Daoy (cell line): ENCODE measurements around the gene SDR39U1. TPM values are rescaled to one million over a fixed set of nuclear protein-coding genes. Genes with fewer than 3 reads are reported as not detected.

Experiments used
- DNase-seq: peaks from one replicate; pipeline ENCODE4 v3.0.0-alpha.2; 2015; ENCODE audit warnings: low read depth
- total RNA-seq: library from RNA; depleted of rRNA; stranded (reverse); fragments of >200 nt; shearing (Covaris generic); gene quantifications from 2 replicates; pipeline ENCODE4 v1.2.3, GENCODE V29; 2014

The SDR39U1 gene
- total RNA-seq, 1 experiment from 2014 or later = 9.3 TPM

DNA sequence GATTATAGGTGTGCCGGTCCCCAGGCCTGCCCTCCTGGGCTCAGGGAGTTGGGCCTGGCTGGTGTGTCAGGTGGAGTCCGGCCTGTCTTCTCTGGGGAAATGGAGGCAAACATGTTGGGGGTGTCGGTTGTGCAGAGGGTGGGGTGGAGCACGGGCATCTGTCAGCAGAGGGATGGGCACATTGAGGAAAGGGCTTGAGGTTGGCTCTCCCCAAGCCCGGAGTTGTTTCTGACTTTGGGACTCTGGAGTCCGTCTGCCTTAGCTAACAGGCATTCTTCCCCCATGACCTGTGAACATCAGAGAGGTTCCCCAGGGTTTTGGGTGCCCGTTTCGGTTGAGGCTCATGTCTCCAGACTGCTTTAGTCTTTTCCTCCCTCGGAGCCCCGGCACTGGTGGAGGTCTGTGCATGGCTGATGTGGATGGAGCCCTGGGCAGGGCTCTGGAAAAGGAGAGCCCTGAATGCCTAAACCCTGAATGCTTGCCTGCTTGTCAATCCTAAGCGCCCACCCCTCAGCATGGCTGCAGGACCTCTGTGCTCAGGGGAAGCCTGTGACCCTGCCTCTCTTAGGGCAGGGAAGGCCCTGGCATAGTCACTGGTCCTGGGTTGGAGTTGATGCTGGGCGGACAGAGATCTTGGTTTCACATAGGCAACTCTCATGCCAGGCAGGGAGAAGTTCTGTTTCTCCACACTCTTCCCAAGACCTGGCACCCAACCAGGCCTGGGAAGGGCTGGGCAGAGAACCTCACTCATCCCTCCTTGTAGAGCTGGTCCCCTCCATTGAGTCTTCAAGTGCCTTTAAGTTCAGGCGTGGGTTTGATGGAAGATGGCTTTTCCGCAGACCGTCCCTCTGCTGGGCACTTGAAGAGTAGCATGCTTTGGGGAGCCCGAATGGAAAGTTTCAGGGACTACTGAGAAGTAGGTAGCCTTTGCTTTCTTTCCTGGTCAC is 30.9 kb downstream of the SDR39U1 start:
- peak; percentile 54 for DNase-seq

DNA sequence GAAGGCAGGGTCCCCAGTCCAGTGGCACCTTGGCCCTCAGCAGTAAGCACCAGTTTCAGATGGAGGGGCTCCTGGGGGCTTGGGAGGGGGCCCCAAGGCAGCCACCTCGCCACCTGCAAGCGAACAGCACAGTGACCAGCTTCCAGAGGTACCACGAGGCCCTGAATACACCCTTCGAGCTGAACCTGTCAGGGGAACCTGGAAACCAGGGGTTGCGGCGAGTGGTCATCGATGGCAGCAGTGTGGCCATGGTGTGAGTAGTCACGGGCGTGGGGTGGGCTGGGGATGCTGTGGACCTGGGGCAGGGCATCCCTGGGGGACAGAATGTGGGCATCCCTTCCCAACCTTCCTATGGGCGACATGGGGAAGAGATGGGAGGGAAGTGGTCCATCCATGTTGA is 32.6 kb downstream of the SDR39U1 start:
- DNase-seq = no peak

DNA sequence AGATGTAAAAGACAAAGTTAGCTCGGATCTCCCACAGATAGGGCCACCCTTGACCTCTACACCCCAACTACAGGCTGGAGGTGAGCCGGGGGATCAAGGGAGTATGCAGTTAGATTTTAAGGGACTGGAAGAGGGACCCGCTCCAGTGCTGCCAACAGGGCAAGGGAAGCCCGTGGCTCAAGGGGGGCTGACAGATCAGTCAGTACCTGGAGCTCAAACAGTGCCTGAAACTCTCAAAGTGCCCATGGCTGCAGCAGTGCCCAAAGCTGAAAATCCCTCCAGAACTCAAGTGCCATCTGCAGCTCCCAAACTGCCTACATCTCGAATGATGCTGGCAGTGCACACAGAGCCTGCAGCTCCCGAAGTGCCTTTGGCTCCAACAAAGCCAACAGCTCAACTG is 33.4 kb downstream of the SDR39U1 start:
- no peak for DNase-seq

DNA sequence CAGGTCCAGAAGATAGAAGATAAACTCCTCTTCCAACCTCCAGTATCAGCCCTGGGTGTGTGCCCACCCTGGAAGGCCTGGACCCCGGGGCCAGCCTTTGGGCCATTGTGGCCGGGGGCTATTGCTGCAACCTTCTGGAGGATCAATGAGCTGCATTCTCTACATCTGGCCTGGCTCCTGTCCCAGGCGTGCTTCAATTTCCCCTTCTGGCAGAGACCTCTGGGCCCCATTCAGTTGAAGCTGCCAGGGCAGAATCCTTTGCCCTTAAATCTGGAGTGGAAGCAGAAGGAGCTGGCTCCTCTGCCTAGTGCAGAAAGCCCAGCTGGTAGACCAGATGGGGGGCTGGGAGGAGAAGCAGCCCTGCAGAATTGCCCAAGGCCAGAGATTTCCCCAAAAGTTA is 33.8 kb downstream of the SDR39U1 start:
- no peak for DNase-seq

DNA sequence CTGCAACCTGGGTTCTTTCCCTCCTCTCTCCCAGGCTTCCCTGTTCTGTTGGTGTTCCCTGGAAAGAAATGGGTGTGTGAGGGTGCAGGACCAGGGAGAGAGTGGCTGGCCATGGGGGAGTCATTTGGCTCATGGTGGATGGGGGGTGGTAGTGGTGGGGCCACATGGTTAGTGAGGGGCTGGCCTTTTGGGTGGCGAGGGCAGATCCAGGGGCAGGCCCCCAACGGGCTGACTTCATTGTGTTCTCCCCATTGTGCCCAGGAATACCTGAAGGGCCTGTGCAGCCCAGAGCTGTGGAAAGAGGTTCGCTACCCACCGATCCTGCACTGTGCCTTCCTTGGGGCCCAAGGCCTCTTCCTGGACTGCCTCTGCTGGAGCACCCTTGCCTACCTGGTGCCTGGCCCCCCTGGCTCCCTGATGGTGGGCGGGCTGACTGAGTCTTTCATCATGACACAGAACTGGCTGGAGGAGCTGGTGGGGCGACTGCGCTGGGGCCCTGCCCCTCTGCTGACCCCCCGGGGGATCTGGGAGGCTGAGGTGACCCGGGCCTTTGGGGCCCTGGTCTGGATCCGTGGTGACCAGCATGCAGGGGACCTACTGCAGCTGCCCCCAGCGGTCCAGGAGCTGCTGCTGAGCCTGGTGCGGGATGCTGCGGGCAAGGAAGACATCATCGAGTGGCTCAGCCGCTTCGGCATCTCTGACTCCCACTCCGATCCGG is 34.8 kb downstream of the SDR39U1 start:
- no peak for DNase-seq

DNA sequence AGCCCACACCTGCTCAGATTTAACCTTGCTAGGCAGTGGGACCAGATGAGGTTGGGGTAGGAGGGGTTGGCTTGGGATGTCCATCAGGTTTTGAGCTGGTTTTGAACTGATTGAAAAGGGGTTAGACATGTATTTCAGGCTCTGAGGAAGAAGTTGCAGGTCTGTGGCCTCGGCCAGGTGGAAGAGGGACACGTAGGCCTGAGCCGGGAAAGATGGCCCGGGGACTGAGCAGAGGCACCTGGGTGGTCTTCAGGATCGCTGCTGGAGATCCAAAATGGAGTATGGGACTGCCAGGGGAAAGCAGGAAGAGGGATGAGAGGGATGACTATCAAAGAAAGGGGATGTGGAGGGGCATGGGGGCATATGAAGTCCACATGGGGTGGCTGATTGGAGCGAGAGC is 36.2 kb downstream of the SDR39U1 start:
- DNase-seq = no peak

DNA sequence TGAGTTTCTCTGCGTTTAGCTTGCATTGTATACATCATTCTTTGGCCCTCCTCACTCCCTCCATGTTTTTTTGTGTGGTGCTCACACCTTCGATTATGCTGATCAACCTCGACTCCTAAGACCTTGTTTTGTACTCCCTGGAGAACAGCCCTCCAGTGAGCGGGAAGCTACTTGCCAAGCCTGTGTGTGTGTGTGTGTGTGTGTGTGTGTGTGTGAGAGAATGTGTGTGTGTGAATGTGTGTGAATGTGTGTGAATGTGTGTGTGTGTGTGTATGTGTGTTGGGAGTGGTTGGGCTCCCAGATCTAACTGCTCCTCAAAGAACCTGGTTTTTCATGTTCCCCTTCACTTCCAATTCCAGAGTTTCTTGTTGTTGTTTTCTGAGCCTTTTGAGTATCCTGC is 37.8 kb downstream of the SDR39U1 start:
- DNase-seq = no peak

DNA sequence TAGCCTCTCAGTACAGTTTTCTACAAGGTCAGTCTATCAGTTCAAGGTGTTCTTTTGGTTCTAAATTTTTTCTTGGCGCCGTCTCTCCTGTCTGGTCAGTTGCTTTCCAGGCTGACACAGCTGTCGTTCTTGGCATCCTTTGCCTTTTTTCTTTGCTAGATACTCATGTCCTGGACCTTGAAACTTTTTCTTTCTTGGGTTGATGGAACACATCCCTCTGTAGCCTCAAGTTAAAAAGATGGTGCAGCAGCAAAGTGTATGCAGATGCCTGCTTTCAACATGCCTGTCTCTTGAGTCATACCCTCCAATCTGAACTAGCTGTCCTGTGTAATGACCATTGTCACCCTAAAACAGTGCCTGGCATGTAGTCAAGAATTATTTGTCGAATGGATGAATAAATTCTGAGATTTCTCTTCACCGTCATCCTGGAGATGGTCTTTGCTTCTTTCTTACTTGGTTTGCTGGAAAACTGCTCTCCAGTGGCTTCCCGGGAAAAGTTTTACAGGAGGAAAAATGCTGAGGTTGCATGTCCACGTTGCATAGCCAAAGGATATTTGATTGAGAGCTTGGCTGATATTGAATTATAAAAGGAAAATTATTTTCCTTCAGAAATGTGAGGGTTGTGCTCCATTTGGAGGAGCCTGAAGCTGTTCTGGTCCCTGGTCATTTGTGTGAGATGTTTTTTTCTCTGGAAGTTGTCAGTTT is 39.1 kb downstream of the SDR39U1 start:
- DNase-seq = no peak

DNA sequence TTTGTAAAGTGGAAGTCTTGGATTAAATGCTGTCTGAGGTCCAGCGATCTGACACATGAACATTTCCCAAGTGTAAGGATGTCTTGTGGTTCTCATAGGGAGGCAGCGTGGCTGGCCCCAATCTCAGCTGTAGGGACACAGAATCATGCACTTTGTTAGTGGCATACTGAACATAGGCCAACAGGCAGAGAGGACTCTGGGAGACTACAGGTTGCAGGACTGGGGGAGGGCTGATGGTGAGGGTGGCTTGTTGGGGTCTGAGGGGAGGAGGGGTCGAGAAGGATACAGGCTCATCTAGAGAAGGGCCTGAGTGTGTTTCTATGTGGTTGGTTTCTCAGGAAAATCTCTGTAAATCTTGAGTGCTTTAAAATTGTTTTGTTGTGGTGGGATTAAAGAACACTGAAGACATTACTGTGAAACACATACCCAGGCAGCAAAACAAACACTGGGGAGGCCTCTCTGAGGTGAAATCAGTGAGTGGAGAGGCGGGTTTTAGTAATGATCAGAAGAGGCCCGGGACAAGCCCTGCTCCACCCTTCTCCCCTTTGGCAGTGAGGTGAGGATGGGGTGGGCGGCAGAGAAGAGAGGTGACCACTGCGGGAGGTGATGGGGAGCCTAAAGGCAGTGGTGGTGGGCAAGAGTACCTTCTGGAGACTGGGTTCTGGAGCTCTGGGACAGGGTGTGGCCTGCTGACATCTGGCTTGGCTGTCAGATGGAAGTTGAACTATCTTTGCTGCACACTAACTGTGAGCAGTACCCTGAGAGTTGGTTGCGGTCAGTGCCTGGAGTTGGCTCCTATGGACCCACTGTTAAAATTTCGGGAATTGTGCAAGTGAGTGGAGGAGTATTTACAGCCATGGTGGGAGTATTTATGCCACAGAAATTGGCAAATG is 40.5 kb downstream of the SDR39U1 start:
- DNase-seq = no peak

DNA sequence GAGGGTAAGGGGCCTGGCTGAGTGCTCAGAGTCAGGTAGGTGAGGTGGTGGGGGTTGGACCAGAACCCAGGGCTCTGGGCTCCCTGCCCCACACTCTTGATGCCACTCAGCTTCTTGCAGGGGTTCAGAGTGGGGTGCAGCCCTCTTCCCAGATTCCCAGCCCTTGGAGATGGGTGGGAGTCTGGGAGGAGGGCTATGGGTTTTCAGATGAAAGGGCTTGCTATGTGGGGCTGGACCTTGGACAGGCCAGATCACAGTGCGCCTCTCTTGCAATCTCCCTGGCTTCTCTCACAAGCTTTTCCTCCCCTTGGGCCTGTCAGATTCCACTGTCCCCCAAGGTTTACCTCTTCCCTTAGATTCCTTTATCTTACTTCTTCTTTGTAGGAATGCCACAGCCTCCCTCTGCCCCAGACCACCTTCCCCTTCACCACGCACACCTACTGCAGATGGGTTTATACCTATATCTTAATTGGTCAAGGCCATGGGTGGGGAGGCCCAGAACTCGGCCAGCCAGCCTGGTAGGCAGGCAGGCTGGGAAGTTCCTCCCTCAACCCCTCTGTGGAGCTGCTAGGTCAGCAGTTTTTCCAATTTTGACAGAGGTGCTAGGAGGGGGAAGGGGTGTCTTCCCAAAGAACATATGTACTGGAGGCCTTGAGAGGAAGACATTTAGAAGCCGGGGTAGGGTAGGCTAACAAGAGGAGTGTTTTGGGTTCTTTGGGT is 42.4 kb downstream of the SDR39U1 start:
- DNase-seq = no peak

DNA sequence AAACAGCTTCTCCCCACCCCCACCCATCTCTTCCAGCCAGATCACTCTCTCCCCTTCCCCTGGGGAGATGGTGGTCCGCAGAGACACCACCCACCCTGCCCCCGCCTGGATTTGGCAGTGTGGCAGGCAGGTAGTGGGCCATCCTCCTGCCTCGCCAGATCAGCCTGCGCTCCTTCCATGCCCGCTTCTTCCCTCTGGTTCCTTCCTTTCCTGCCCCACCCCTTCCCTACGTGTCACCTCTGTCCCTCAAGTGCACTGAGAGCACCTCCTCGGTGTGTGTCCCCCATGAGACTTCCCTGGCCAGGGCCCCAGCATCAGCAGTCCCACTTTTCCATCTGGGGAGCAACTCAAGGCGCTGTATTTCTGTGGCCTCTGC is 43.1 kb downstream of the SDR39U1 start:
- no peak for DNase-seq

DNA sequence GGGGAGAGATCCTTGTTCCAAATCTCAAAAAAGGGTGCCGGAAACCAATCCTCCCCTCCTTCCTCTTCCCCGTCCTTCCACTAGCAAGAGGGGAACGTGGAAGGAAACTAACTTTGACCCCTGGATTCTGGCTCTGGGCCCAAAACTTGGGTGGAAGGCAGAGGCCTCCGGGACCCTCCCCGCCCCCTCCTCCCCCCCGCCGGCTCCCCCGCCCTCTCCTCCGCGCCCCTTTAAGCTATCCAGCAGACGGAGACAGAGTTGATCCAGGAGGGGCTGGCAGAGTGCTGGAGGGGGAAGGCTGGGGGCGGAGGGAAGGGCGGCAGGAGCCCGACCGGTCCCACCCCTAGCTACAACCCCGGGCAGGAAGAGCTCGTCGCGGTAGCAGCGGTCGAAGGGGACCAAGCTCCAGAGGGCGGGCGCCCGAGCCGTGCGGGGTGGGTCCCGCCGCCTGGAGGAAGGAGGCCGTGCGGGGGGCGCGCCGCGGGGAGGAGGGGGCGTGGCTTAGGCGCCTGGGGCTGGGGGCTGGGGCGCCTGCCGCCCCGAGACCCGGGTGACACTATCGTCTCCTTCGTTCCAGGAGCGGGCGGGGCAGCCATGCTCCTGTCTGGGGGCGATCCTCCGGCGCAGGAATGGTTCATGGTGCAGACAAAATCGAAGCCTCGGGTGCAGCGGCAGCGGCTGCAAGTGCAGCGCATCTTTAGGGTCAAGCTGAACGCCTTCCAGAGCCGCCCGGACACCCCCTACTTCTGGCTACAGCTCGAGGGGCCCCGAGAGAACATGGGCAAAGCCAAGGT is 43.7 kb downstream of the SDR39U1 start, which contains the start of gene NYNRIN:
TSS of gene NYNRIN (plus strand) at position 351 of the 794 bp plus-strand sequence. CDS start at position 595, 244 bp downstream.
- DNase-seq = peak; percentile 61

DNA sequence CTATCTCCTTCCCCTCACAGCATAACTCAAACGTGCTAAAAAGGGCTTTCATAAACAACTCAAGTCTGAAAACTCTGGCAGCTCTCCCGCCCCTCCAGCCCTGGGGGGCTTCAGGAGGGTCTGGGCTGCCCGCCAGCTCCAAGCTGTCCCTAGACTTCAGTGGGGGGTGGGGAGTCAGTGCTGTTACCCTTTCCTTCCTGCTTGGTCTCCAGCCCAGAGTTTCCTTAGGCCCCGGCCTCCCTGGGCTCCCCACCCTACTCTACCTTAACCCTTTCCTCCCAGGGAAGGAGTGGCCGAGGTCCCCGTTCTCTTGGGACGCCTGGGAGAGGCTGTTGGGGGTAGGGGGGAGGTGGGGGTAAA is 44.3 kb downstream of the SDR39U1 start:
- DNase-seq = no peak

DNA sequence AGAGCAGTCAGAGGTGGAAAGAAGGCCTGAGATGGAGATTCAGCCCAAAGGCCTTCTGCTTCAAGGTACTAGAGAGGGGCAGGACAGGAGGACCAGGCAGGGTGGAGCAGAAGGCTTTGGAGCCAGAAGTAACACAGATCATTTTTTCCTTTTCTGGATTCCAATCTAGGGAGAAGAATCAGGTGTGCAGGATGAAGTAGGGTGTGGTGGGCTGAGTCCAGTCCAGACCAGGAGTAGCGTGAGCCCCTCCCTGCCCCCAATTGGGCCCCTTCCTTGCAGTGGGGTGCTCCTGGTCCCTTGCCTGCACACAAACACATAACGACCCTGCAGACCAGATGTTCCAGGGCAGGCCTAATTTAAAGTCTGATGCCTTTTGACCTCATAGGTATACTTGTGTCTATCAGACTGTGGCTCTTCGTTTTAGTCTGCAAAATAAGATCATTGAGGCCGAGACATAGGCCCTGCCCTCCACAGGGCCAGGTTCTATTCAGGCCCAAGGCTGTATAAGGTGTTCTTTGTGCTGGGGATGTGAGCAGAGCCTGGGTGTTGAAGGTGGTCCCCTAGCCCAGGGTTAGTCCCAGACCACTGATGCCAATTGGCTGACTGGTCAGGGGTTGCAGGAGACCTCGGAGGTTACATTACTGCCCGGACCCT is 44.8 kb downstream of the SDR39U1 start:
- no peak for DNase-seq

DNA sequence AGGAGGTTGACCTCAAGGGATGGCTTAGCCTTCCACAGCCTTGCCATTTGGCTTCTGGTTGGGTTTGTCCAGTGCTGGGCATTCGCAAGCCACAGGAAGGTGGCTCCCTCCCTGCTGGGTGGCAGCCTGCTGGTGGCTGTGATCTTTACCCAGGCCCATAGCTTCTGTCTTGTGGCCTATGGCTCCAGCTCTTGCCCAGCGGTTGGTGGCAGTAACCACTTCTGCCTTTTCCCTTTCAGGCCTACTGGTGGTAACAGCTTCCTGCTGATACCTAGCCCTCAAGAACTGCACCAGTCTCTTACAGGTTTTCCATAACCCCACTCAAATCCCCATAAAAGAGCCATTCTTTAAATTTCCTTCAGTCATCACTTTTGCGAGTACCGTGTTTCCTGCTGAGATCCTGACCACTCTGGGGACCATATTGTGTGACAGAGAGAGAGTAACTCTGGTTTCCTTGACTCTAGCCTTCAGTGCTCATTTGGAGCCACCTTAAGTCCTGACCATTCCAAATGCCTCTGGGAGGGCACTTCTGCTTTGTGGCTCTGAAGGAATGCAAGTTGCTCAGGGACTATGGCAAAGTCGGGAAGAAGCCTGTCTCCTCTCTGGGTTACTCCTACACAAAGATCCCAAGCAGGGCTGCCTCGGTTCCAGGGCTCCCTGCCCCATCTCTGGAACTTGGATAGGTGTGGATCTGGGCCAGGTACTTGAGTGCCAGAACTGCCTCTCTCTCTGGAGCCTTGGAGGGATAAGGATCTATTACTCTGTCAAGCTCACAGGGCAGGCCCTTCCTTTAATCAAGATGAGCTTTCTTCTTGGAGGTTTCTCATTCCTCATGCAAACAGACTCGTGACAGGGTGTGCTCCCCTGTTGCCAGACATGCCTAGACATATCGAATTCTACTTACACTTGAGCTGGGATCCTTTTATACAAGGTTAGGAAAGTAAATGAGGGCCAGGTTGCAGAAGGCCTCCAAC is 46.7 kb downstream of the SDR39U1 start:
- no peak for DNase-seq

DNA sequence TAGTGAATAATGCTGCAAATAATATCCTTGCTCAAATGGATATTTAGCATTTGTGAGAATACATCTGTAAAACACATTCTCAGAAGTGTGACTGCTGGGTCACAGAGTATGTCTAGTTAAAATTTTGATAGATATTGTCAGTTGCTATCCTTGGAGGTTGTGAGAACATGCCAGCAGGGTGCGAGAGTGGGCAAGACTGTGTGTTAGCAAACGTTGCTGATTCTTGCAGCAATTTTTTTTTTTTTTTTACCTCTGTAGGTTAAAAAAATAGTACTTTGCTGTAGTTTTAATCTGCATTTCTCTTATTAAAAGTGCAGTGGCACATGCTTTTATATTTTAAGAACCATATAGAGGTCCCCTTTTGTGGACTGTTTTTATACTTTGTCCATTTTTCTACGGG is 48.3 kb downstream of the SDR39U1 start:
- DNase-seq = no peak

DNA sequence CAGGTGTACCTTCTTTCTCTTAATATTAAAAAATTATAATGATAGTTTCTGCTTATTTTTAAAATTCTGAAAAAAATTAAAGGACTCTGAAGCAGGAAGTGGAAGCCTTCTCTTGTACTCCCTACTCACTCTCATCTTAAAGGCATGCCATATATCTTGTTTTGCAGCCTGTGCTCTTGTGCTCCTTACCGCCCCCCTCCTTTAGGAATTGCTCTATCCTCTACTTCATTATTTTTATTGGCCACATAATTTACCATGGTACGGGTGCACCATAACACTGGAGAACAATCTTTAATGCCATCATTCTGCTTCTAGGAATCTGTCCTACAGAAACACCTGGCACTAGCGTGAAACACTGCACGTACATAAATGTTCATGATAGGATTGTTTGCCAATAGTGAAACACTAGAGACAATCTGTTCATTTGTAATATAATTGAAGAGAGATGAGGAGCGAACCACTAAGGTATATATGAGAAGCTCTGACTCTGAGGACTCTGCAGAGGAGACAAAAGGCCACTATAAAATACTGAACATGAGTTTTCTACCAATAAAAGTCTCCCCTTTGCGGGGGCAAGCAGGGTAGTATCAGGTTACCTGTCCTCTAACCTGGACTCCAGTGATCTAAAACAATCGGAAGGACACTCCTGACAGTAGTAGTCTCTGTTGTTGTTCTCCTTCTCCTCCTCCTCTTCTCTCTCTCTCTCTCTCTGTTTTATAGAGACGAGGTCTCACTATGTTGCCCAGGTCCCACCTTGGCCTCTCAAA is 50.1 kb downstream of the SDR39U1 start:
- DNase-seq = peak; percentile 47
